GM12874 (cell line): ENCODE results near the gene DNAH1.

Experiments
- CTCF ChIP-seq: IDR thresholded peaks from 2 replicates; pipeline ENCODE4 v1.5.1; 2011; ENCODE audit warnings: low read depth, mild to moderate bottlenecking, control low read depth, low read length, moderate library complexity; ENCODE audit not compliant: insufficient read depth

DNAH1 gene

GRCh38 chr3:52343946-52344600, 28.0 kb downstream of the DNAH1 start:
- TF ChIP-seq CTCF, result no peak

- no peak for TF ChIP-seq CTCF
These were observed 29.5 kb downstream of the DNAH1 start for GRCh38 chr3:52345521-52346109.

- no peak for TF ChIP-seq CTCF
These were observed 30.8 kb downstream of the DNAH1 start for GRCh38 chr3:52346623-52347530.

GRCh38 chr3:52347716-52348635, 31.9 kb downstream of the DNAH1 start:
- no peak for TF ChIP-seq CTCF

- no peak for TF ChIP-seq CTCF
These were observed 33.0 kb downstream of the DNAH1 start for GRCh38 chr3:52349131-52349530.

- no peak for TF ChIP-seq CTCF
These were observed 33.7 kb downstream of the DNAH1 start for GRCh38 chr3:52349611-52350395.
